Measurements from ENCODE around the gene SH3BP2.

The SH3BP2 gene

DNA sequence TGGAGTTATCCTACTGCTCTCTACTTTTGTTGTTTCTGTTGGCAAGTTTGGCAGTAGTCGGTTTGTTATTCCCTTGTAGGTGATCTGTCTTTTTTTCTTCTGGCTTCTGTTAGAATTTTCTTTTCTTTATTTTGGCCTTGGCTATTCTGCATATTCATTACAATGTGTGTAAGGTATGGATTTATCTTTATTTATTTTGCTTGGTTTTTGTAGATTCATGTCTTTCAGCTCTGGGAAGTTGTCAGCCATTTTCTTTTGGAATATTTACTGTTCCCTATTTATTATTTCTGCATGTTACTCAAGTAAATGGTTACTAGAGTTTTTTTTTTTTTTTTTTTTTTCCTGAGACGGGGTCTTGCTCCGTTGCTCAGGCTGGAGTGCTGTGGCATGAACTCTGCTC lies 63.4 kb downstream of the SH3BP2 start:
- DNase-seq (ENCODE audit: low read depth) = no peak

DNA sequence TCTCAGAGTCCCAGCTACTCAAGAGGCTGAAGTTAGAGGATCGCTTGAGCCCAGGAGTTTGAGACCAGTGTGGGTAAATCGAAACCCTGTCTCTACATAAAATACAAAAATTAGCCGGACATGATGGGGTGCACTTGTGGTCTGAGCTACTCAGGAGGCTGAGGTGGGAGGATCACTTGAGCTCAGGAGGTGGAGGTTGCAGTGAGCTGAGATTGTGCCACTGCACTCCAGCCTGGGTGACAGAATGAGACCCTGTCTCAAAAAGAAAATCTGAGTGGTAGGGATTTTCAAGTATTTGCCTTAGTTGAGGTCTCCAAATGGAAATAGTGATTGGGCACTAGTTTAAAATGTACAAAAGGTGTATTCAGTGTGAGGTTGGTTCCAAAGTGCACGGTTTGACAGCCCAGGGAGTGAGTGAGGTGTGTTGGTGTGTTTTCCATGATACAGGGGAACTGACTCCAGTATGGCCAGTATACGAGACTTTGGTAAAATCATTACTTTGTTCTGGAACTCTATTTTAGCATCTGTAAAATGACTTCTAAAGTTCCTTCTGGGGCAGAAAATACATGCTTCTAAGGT lies 64.6 kb downstream of the SH3BP2 start:
- no peak for DNase-seq (ENCODE audit: low read depth)

DNA sequence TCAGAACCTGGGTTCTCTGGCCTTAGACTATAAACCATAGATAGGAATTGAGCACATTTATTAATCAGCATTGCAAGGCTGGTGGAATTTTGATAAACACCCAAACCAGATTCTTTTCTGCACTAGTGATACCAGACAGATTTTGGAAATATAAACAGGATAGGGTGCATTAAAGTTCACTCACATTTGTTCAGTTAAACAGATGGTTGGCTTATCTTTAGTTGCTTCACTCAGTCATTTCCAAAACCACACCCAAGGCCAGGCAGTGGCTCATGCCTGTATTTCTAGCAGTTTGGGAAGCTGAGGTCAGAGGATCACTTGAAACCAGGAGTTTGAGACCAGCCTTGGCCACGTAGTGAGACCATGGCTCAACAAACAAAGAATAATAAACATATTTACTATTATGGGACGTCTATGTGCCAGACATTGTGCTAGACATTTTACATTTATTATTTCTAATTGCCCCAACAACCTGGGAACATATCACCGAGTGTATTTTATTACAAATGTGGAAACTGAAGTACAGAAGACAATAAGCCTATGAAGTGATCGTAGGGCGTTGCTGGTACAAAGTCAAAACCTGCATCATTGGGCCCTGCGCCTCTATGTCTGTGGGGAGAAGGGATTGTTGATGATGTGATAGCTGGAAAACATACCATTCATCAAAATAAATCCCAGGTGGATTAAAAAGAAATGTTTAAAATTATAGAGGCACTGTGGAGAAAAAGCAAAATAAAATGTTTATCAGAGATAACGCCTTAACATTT lies 65.7 kb downstream of the SH3BP2 start:
- no peak for DNase-seq (ENCODE audit: low read depth)

DNA sequence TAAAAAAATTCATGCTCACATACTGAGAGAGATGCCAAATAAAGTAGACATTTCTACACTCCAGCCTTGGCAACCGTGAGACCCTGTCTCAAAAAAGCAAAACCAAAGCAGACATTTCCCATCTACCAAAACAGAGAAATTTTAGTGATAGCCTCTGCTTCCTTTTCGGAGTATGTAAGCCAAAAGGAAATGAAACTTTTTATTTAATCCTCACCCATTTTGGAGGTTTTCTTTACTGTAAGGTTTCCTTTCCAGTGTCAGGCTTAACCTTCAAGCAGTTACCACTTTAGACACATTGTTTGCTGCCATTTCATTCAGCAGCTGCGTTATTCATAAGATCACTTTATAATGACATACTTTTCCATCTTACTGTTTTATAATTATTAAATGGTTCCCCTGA lies 66.6 kb downstream of the SH3BP2 start:
- DNase-seq (ENCODE audit: low read depth) = no peak

DNA sequence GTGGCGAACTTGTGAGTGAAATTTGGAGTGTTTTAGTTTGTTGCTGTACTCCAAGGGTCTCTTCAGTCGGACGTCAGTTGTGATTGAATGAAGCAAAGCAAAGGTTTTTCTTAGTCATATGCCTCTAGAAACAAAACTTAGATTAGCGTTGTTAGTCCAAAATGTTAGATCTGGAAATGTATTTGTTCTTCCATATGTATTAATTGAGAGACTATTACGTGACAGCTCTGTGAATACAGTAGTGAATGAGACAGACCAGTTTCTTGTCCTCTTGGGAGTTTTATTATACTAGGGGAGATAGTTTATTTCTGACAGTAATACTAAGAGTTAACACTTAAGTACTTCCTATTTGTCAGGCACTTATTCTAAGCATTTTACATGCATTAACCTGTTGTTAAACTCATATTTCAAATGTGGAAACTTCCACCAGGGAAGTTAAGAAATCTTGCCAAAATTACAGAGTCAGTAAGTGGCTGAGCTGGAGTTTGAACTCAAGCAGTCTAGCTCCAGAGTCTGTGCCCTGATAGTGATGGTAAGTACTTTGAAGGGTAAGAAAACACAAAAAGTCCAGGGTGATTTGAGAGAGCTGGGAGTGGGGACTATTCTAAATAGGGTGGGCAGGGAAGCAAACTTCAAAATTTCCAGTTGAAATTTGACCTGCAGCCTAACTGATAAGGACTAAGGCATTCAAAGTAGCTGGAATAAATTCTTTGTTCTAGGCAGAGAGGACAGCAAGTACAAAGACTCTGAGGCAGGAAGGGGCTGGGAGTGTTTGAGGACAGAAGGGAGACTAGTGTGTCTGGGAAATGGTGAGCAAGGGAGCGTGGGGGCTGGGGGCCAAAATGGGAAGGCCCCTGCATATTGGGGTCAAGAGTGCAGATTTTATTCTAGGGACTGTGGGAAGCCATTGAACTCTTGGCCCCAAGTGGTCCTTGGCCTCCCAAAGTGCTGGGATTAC lies 67.8 kb downstream of the SH3BP2 start:
- no peak for DNase-seq (ENCODE audit: low read depth)

DNA sequence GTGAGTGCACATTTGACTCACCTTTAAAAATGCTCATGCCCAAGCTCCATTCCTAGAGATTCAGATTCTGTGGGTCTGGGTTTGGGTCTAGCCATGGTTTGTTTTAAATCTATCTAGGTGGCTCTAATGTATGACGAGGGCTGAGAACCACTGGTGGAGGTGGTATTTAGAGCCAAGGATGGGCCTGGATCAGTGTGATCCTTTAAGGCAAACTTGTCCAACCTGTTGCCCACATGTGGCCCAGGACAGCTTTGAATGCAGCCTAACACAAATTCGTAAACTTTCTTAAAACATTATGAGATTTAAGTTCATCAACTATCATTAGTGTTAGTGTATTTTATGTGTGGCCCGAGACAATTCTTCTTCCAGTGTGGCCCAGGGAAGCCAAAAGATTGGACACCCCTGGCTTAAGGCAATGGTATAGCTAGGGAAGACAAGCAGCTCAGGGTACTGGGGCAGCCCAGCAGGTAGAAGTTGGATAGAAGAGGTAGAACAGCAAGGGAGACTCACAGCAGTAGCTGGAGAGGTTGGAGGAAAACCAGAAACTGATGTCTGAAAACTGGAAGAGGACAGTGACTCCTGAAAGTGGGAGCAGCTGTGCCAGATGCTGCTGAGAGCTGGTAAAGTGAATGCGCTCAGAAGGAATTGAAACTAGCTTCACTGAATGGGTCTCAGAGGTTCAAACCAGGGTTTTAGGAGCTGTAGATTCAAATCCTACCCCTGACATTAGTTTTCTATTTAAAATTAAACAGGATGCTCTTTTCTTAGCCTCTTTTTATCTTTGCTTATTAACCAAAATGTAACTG lies 68.9 kb downstream of the SH3BP2 start:
- DNase-seq (ENCODE audit: low read depth) = no peak

DNA sequence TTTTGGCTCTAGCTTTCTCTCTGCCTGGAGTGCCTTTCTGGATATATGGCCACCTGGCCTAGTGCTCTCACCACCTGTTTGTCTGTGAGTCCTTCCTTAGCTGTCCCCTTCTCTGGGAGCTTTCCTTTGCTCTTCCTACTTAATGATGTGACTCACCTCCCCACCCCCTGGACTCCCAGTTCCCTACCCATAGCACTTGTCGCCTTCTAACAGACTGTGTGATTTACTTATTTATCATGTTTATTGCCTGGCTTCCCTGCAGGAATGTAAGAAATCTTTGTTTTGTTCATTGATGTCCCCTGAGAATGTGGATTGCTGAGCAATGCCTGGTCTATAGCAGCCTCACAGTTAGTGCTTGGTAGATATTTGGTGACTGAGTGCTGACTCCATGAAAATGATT lies 69.6 kb downstream of the SH3BP2 start:
- no peak for DNase-seq (ENCODE audit: low read depth)

DNA sequence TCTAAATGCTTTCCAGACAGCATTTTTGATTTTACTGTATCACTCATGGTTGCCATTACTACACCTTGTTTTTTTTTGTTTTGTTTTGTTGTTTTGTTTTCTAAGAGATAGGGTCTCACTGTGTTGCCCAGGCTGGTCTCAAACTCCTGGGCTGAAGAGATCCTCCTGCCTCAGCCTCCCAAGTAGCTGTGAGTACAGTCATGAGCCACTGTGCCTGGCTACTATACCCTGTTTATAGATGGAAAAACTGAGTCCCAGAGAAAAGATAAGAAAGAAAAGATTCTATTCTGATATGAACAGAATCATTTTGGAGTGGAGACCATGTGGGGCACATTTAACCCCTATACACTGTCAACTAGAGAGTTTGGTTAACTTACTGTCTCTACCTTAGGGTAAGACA lies 70.8 kb downstream of the SH3BP2 start:
- DNase-seq (ENCODE audit: low read depth) = no peak

DNA sequence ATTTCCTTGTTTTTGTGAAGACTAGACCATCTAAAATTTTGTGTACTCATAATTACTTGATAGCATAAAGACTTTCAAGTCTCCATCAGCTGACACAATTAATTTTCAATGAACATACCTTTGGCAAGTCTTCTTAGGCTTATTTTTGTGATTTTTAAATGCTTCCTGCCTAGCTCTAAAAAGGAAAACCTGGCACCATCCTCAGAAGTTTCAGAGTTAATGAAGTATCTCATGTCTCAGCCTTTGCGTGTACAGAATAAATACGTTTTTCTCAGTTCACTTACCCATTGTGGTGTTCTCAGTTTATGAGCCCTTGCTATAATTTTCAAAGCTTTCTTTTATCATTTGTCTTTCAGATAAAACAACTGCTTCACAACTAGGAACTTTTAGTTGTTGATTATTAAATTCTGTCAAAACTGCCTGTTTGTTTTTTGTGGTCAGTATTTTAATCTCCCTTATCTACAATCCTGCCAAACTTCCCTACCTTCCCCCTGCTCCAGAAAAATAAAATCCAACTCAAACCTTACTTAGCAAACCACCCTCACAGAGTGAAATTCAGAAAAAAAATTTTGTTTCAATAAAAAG lies 72.4 kb downstream of the SH3BP2 start:
- no peak for DNase-seq (ENCODE audit: low read depth)

DNA sequence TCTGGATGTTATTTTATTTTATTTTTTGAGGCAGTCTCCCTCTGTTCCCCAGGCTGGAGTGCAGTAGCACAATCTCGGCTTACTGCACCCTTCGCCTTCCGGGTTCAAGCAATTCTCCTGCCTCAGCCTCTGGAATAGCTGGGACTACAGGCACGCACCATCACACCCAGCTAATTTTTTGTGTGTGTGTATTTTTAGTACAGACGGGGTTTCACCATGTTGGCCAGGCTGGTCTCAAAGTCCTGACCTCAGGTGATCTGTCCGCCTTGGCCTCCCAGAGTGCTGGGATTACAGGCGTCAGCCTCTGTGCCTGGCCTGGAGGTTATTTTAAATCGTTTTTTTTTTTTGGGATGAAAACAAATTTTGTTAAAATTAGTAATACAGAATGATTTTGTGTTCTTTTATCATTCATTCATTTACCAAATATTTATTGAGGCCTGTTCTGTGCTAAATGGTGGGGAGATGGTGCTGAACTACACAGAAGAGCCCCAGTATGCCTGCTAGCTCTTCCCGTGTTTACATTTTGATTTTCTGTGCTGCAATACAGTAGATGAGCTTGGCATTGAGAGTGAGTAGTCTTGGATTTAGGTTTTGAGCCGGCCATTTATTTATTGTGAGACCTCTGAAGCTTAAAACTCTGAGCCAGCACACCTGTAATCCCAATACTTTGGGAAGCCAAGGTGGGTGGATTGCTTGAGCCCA lies 73.4 kb downstream of the SH3BP2 start:
- DNase-seq (ENCODE audit: low read depth) = no peak

DNA sequence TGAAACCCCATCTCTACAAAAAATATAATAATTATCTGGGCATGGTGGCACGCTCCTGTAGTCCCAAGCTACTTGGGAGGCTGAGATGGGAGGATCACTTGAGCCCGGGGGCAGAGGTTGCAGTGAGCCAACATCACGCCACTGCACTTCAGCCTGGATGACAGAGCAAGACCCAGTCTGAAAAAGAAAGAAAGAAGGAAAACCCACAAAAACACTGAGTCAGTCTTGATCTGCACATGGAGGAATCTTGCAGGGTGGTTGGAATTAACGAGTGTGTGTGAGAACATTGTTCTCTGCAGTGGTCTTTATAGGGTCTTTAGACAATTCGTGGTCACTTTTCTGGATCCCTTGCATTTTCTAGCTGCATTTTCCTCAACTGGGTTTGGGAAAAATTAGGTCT lies 74.0 kb downstream of the SH3BP2 start:
- no peak for DNase-seq (ENCODE audit: low read depth)

DNA sequence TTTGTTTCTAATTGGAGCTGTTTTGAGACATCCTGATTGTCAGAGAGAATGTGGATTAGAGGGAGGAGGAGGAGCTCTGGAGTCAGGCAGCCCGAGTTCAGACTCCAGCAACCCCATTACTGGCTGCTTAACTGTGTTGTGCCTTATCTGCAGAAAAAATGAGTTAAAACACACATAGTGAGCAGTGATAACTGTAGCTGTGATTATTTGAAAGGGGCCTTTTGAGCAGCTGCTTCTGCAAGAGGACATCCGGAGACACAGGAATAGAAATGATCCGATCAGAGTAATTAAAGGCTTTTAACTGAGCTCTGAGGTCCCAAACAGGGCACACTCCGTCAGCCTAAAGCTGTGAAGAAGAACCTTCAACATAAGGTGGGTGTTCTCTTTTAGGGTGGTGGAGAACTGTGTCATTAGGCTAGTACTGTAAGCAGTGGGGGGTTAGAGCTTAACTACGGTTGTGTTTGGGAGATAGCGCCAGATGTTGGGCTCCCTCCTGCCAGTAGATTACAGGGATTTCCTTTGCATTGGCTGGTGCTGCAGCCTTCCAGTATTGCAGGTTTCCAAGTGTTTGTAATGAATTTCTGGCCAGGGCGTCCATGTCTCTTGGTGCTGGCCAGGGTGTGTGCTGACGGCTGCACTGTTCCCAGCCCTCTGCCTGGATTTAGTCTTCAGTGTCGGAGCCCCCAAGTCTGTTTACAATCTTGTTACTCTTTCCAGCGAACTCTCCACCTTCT lies 75.0 kb downstream of the SH3BP2 start:
- no peak for DNase-seq (ENCODE audit: low read depth)

DNA sequence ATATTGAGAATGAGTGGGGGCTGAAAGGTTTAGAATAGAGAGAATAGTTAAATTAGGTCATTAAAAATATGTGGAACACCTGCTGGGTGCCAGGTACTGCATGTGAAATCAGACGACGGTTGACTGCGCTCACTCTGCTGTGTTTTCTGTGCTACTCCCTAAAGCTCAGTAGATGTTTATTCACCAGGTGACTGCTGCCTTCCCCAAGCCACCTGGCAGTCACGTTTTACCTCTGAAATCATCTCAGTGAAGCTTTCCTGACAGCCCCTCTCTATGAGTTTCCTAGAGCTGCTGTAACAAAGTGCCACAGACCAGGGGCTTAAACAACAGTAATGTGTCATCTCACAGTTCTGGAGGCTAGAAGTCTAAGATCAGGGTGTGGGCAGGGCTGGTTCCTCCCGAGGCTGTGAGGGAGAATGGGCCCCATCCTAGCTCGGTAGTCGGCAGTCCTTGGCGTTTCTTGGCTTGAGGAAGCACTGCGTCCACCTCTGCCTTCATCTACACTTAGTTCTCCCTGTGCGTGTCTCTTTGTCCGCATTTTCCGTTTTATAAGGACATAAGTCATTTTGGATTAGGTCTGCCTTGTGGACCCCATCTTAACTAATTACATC lies 76.1 kb downstream of the SH3BP2 start:
- no peak for DNase-seq (ENCODE audit: low read depth)

DNA sequence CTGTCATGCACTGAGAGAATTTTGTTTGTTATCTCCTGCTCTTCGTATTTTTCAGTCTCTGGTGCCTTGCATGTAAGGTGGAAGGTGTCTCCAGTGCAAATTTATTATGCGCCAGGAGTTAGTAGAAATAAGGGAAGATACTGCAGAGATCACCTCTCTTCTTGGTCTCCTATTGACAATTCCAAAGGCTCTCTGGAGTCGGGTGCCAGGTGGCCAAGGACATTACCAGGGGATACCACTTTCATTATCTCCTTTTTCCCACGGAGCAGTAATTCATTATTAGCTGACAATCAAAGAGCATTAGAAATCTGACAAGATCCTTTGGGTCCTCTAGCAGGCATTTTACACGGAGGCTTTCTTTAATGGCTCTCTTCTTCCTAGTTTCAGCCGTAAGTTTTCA lies 76.8 kb downstream of the SH3BP2 start:
- DNase-seq (ENCODE audit: low read depth) = no peak

DNA sequence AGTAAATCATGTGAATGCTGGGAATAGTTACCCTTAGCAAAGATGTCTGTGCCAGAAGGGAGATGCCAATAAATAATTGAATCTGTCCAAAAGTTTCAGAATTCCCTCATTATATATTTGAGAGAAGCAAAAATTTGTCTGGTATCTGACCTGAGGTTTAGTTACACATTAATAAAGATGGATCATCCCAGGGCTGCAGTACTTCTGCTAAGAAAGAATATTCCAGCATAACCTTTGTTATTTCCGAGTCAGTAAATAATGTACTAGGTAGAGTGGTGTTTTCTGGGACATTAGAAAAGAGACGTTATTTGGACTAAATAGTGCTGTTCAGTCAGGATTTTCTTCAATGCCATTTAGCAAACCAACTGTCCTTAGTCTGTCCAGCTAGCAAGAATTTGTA lies 77.2 kb downstream of the SH3BP2 start:
- DNase-seq (ENCODE audit: low read depth) = no peak

DNA sequence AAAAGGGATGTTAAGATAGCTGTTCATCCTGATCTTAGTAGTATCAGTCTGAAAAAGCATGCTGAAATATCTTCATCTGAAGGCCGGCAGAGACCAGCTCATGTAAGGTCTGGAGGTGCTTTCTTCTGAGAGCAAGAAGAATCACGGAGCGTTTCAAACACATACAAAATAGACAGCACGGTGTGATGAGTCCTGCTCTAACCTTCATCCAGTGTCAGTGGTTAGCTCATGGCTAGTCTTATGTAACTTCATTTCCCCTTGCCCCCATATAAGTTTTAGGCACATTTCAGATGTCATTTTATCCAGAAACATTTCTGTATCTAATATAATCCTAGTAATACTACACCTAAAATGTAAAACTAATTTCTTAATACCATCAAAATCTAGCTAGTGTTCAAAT lies 78.6 kb downstream of the SH3BP2 start:
- no peak for DNase-seq (ENCODE audit: low read depth)

DNA sequence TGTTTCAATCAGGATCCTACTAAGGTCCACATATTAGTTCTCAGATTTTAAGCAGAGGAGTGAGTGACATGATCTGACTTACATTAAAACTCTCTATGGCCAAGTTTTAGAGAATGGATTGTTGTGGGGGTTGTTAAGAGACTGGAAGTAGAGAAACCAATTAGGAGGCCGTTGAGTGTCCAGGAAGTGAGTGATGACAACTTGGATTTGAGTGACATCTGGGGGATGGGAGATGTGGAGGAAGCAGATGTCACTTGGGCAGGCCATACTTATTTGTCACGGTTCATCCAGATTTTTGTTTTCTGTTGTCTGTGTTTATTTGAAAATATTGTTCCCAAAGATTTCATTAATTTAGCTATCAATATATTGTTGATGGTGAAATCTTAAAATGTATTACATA lies 79.0 kb downstream of the SH3BP2 start:
- DNase-seq (ENCODE audit: low read depth) = no peak

DNA sequence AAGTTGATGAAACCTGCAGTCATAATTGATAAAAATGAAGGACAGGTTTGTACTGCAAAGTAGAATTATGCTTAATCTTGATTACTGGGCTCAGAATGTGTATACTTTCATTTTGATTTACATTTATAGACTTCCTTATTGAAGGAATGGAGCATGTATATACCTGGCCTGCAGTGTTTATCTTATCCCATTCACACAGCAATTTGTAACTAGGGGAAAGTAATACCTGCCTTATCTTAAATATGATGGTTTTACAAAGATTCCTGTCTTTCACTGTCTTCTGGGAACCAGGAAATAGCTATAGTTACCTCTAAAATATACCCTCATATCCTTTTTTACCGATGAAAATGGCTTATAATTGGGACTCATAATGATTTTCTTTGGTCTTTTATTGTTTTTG lies 80.4 kb downstream of the SH3BP2 start:
- DNase-seq (ENCODE audit: low read depth) = no peak

DNA sequence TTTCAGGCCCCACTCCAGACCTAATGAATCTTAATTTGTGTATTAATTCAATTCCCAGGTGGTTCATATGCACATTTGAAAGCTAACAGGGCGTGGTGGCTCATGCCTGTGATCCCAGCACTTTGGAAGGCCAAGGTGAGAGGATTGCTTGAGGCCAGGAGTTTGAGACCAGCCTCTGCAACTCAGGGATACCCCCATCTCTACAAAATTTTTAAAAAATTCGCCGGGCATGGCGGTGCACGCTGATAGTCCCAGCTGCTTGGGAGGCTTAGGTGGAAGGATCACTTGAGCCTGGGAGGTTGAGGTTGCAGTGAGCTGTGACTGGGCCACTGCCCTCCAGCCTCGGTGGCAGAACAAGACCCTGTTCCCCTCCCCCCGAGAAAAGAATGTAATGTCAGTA lies 82.0 kb downstream of the SH3BP2 start:
- DNase-seq (ENCODE audit: low read depth) = no peak

DNA sequence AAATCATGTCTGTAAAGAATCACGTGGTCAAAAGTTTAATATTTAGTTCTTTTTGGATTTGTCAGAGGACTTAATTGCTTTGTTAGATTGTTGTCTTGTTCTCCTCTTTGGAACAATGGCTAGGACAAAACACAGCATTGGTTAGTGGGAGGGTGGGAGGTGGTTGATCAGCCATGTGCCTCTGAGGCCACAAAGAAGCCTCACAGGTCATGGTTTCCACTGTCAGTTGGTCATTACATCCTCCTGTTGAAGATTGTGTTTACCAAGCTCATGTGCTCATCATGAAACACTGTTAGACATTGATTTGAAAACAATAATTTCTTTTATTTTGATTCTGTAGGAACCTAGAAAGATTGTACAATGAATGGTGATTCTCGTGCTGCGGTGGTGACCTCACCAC lies 82.7 kb downstream of the SH3BP2 start:
- DNase-seq (ENCODE audit: low read depth) = no peak
